Brain pericyte (primary cell): ENCODE data around the gene ATXN2.

ENCODE experiments used
- DNase-seq: peaks from one replicate; pipeline ENCODE4 v3.0.0-alpha.2; 2012; ENCODE audit warnings: low read depth, low spot score

Gene ATXN2

DNA sequence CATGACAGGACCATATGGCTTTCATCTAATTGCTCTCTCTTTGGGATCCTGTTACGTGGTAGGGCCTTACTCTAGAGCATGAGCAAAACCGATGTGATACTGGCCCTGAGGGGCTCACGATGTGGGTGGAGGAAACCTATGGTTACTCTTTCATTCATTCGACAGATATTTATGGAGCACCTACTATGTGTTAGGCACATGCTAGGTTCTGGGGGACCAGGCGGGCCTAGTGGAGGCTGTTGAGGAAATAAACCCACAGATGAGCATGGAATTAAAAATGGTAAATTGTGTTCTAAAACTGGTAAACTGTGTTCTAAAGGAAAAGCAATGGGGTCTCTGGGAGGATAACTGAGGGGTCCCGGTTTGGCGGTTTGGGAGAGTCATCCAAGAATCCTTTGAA, 178.6 kb downstream of the ATXN2 start:
- no peak for DNase-seq

- DNase-seq = no peak
Measured at GRCh38 chr12:111419784-111420183, 179.3 kb downstream of the ATXN2 start.

DNA sequence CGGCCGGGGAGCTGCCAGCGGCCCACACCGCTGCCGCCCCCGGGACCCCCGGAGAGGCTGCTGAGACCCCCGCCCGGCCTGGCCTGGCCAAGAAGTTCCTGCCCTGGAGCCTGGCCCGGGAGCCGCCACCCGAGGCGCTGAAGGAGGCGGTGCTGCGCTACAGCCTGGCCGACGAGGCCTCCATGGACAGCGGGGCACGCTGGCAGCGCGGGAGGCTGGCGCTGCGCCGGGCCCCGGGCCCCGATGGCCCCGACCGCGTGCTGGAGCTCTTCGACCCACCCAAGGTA, 180.6 kb downstream of the ATXN2 start:
- no peak for DNase-seq

DNA sequence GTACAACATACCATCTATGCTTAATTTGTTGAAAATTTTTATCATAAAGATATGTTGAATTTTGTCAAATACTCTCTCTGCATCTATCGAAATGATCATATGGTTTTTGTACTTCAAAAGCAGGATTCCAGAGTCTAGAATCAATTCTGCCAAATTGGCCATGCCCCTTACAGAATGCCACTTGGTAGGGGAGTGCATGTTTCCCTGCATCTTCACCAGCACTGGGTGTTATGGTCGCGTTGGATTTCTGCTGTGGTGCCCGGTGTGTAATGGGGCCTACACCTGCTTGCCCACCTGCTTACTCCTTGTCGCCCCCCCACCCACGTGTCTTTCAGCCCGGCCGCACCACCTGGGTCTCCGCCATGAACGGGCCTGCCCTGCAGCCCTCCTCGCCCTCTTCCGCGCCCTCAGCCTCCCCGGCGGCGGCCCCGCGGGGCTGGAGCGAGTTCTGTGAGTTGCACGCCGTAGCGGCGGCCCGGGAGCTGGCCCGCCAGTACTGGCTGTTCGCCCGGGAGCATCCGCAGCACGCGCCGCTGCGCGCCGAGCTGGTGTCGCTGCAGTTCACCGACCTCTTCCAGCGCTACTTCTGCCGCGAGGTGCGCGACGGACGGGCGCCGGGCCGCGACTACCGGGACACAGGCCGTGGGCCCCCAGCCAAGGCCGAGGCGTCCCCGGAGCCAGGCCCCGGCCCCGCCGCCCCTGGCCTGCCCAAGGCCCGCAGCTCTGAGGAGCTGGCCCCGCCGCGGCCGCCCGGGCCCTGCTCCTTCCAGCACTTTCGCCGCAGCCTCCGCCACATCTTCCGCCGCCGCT, 181.1 kb downstream of the ATXN2 start:
- DNase-seq = no peak

- no peak for DNase-seq
Measured at GRCh38 chr12:111417290-111417689, 181.8 kb downstream of the ATXN2 start.

DNA sequence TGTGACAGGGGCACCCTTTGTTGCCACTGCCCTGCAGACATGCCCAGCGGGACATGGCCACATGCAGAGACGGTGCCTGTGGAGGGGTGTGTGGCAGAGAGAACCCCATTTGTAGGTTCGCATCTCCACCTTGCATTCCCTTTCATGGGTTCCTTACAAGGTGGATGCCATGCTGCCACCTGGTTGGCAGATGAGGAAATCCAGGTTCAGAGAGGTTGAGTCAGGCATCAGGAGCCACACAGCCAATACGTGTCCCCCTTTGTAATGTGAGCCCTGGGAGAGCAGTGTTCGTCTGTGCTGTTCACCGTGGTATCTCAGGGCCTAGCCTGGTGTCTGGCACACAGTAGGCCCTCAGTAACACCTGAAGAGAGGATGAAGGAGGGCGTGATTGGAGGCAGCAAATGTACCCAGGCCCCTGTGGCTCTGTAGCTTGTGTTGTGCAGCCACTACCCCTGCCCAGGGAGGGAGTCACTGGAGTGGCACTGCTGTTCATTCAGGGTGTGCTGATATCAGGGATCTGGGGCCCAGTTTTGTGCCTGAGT, 184.3 kb downstream of the ATXN2 start:
- no peak for DNase-seq

DNA sequence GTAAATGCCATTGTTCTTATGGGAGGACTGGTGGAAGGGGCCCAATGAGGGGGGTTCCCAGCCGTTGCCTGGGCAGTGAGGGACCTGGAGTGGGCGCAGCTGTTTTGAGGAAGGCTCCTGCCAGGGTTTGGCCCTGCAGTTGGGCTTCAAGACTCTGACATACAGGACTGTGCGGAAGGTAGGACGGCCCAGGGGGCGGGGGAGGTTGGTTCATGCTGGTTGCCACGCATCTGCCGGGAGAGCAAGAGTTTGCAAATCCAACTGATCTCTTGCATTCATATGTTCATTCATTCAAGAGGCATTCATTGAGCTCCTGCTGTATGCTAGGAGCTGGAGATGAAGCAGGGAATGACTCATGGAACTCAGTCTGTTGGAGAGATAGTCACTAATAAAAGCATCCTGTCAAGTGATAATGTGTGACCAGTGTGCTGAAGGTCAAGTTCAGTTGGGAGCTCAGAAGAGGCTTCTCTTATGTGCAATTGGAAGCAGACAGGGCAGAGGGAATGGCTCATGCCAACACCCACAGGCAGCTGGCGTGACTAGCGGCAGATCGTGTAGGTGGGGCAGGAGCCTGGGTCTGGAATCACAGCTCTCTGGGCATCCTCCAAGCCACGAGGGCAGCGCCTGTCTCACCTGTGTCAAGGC, 185.6 kb downstream of the ATXN2 start:
- DNase-seq = no peak

DNA sequence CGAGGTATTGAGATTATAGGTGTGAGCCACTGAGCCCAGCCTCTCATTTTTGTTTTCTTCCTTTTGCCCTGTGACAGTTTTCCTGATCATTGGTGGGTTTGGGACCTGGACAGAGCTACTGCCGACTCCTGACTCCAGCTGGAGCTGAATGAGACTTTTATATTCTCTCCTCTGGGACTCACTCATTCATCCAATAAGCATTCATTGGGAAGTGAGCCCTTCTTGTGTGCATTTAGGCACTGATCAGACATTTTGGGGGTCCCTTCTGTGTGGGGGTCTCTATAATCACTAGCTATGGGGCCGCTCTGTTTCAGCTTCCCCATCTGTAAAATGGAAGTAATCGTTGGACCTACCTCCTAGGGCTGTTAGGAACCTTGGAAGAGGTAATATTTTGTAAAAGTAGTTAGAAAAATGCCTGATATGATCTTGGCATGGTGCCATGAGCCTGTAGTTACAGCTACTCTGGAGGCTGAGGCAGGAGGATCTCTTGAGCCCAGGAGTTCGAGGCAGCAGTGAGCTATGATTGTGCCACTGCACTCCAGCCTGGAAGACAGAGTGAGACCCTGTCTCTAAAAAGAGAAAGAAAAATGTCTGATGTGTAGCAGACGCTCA, 186.2 kb downstream of the ATXN2 start:
- DNase-seq = no peak

DNA sequence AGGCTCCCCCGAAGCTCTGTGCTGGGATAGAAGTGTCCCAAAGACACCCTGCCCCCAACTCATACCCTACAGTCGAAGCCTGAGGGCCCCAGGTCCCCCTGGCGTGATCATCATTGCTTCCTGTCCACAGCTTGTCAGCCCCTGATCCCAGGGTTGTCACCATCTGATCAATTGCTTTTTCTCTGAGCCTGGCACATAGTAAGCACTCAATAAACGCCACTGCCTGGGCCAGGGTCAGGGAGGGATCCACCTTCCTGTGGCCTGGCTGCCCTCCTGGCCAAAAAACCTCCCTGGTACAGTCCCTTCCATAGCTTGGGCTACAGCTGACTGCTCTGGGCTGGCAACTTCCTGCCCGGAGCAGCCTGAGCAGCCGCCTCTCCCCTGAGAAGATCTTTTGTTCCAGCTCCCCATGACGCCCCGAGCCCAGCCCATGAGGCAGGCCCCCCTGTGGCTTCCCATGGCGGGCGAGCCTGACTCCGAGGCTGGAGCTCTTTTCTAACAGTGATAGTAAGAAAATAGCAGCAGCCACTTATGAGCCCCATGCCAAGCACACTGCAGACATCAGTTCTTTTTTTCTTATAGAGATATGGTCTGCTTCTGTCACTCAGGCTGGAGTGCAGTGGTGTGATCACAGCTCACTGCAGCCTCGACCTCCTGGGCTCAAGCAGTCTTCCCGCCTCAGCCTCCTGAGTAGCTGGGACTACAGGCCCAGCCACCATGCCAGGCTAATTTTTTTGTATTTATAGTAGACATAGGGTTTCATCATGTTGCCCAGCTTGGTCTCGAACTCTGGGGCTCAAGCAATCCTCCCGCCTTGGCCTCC, 186.9 kb downstream of the ATXN2 start:
- DNase-seq = no peak

DNA sequence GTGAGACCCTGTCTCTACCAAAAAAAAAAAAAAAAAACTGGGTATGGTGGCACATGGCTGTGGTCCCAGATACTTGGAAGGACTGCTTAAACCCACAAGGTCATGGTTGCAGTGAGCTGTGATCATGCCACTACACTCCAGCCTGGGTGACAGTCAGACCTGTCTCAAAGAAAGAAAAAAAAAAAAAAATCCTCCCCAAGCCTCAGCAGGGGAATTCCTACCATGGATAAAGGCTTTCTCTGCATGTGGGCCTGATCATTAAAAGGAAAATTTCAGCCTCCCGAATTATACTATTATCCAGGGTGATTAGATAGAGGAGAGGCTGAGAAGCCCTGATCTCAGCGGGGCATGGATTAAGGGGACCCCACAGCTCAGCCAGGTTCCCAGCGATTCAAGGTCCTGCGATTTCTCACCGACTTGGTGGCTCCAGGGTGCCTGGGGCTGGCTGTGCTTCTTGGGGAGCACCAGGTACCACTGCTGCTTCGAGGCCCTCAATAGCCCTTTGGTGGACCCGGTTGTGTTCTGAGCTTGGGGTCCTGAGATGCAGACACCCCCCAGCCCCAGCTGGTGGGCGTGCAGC, 187.8 kb downstream of the ATXN2 start:
- no peak for DNase-seq

DNA sequence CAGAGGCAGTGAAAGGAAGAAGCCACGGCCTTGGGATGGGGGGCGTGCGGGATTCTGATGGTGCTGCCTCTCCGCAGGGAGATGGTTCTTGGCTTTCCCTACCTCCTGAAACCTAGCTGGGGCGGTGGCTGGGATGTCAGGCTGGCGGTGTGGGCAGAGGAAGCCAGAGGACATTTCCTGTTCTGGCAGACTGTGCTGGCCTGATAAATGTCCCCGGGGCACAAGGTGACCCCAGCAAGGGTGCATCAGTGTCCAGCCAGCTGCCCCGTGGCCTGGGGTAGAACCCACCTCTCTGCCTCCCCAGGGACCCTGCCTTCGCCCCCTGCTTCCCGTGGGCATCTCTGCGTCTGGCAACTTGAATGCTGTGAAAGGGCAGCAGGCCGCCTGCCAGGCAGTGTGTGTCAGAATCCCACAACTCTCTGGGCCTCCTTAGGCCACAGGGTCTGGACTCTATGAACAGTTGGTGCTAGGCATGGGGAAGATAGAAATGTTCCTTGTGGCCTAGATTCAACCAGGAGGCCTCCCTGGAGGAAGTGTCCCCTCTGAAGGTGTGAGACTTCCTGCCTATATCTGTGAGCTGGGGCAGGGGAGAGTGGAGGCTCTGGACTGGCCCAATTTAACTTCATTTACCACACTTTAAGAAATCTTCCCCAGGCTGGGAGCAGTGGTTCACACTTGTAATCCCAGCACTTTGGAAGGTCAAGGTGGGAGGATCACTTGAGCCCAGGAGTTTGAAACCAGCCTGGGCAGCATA, 188.5 kb downstream of the ATXN2 start:
- DNase-seq = no peak

DNA sequence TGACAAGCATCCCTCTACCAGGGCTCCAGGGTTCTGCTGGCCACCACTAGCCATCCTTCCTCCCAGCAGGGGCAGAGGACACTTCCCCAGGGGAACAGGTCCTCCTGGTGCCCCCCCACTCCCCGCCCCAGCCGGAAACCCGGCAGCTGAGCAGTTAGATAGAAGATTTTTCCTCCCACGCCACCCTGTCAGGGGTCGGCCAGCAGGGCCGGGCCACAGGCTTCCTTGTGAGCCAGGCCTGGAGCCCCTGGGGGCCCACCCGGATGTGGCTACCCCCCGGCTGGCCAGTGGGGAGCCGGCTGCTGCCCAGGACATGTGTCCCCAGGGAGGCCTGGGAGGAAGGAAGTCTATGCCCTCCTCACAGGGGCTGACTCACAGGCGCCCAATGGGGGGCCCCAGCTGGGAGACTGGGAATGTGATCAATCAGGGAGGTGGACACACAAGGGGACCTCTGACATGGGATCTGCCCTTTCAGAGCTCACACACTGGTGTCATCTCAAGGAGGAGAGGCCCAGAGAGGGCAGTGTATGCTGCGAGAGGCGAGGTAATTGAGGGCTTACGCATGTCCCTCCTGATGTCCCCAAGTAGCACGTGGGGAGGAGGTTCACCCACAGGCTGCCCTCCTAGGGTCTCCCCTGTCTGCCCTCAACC, 189.2 kb downstream of the ATXN2 start:
- DNase-seq = no peak

DNA sequence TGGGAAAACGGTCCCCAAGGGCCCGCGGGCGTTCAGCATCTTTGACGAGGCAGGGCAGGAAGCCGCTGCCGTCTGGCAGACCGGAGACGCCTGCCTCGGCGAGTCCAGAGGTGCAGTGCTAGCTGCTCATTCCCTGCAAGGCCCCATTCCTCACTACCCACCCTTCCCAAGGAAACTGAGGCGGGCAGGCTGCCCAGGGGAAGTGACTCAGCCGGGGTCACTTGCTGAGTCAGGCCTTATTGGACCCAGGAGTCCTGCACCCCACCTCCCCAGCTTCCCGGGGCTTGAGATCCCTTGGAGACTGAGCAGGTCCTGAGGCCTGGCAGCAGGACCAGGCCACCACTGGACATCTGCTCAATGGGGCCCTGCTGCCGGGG, 189.7 kb downstream of the ATXN2 start:
- DNase-seq = no peak

- DNase-seq = no peak
Measured at GRCh38 chr12:111408686-111409402, 190.3 kb downstream of the ATXN2 start.

DNA sequence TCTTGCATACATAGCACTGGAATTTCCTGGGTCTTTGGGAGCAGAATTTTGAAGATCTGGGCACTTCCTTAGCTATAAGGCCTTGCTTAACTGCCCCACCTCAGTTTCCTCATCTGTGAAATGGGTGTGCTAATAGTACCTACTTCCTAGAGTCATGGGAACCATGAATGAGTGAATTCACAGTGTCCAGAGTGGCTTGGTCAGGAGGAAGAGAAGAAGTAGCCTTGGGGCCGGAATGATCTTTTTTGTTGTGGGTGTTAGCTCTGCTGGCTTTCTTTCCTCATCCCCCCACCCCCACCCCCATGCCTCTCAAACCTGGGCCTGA, 191.0 kb downstream of the ATXN2 start:
- DNase-seq = no peak

GRCh38 chr12:111407377-111408115, 191.6 kb downstream of the ATXN2 start:
- DNase-seq = no peak

DNA sequence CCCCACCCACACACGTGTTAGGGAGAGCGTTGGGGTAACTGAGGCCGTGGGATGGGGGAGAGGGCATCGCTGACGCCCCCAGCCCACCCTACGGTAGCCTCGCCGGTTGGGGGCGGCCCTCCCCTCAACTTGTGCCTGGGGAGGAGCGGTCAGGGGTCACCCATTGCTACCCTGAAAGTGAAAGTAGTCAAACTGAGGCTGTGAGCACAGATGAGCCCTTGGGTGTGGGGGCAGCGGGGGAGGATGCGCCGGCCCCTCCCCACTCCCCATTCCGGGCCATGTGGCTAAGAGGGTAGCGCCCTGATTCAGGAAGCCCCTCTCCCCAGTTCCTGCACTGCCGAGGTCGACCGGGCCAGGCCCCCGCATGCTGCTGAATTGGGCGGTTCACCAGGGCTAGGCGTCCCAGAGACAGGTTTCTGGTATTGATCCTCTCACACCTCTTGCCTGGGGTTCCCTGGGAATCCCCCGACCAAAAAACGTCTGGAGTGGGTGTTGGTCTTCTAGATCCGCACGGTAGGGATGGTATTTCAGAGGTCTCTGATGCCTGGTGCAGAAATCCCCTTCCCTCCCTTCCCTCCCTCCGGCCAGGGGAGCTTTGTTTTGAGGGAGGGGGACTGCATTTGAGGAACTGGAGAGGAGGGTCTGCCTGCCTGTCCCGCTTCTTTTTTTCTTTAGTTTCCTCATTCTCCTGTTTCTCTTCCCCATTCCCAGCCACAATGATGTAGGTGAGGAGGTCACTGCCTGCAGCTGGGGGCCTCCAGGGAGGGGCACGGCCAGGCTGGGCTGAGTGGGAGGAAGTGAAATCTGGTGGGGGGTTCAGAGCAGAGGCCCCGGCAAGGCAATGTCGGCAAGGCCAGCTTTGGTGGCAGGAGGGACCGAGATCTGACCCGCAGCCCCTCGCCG, 192.4 kb downstream of the ATXN2 start:
- DNase-seq = no peak

DNA sequence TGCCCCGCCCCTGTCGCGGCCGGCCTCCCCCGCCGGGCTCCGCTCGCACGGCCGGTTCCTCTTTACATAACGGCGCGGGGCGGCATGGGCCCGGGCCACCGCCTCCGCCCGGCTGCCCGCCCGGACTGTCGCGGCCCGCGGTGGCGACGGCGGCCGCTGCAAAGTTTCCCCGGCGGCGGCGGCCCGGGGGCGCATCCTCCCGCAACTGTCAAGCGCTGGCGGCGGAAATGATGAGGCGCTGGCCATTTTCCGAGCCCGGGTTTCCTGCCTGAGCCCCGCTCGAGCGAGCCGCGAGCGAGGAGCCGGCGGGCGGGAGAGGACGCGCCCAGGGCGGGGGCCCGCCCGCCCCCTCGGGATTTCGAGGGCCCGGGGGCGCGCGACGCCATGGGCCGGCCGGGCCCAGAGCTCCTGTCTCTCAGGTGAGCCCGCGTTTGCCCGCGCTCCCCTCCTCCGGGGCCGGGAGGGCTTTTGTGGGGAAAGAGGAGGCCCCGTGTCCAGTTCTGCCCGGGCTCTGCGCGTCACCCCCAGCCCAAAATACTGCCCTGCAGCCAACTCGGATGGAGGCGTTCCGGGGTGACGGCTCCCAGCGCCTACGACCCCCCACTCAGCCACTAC, 193.1 kb downstream of the ATXN2 start, which contains the start of gene SH2B3:
SH2B3 (plus strand) TSS at position 65 of the 615 bp plus-strand sequence. CDS start 12,223 bp downstream, outside the sequence.
- no peak for DNase-seq
